Measurements from ENCODE around the gene CLCN6.

CLCN6 gene, protein sequence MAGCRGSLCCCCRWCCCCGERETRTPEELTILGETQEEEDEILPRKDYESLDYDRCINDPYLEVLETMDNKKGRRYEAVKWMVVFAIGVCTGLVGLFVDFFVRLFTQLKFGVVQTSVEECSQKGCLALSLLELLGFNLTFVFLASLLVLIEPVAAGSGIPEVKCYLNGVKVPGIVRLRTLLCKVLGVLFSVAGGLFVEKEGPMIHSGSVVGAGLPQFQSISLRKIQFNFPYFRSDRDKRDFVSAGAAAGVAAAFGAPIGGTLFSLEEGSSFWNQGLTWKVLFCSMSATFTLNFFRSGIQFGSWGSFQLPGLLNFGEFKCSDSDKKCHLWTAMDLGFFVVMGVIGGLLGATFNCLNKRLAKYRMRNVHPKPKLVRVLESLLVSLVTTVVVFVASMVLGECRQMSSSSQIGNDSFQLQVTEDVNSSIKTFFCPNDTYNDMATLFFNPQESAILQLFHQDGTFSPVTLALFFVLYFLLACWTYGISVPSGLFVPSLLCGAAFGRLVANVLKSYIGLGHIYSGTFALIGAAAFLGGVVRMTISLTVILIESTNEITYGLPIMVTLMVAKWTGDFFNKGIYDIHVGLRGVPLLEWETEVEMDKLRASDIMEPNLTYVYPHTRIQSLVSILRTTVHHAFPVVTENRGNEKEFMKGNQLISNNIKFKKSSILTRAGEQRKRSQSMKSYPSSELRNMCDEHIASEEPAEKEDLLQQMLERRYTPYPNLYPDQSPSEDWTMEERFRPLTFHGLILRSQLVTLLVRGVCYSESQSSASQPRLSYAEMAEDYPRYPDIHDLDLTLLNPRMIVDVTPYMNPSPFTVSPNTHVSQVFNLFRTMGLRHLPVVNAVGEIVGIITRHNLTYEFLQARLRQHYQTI

DNA sequence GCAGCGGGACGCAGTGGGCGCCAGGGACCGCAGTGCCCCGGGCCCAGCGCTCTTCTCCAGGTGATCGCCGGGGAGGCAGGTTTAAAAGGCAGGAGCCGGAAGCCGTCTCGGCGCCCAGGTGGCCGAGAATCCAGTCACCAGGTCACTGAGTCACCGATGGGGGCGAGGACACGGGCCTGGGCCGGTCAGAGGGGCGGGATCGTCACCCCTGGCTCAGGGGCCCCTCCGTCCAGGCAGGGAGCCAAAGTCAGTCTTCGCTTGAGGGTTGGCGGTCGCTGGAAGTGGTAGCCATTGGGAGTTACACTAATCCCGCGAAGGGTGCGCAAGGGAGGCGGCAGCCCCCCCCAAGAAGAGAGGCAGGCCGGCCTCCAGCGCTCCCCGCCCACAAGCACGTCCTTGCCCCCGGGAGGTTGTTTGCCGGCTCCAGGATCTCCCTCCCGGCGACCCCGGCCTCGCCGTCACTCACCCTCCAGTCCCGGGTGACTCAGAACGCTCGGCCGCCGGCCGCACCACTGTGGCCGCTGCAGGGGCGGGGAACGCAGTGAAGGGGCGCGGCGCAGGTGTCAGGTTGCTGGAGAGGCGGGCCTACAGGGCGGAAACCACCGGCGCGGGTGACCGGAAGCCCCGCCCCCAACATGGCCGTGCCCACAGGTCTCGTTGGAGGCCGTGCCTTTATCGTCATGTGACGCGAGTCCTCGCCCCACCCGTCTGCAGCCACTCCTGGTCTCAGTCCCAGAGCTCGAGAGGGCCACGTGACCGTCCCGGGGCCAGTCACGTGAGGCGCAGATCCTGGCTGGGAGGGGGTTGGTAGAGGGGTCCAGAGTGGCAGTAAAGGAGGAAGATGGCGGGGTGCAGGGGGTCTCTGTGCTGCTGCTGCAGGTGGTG lies at the start of gene CLCN6, which contains the start of gene MTHFR:
Gene CLCN6 (plus strand): TSS at position 770 of the 885 bp plus-strand sequence. CDS start 72 bp downstream, at position 842.
Gene MTHFR (minus strand): TSS at position 543 of the 885 bp plus-strand sequence. CDS start 2,848 bp downstream, outside the sequence.
- peak; percentile 99 for DNase-seq

DNA sequence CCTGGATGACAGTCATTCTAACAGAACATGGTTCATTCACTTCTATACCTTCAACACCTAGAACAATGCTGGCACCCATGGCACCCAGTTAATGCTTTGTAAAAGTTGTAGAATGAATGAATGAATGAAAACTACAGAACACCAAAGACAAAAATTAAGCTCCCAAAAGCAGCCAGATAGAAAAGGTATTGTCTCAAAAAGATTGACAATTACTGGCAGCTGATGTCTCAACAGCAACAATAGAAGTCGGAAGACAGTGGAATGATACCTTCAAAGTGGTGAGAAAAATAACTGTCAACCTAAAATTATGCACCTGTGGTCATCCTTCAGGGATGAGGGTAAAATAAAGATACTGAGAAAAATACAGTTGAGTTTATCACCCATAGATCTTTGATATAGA lies 48.9 kb upstream of the CLCN6 start:
- DNase-seq: no peak

DNA sequence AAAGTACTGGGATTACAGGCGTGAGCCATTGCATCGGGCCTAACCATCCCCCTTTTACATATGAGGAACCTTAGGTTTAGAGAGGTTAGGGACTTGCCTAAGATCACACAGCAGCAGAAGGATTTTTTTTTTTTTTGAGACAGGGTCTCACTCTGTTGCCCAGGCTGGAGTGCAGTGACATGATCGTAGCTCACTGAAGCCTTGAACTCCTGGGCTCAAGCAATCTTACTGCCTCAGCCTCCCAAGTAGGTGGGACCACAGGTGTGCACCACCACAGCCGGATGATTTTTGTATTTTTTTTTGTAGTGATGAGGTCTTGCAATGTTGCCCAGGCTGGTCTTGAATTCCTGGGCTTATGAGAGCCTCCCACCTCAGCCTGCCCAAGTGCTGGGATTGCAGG lies 46.2 kb upstream of the CLCN6 start:
- DNase-seq: no peak

DNA sequence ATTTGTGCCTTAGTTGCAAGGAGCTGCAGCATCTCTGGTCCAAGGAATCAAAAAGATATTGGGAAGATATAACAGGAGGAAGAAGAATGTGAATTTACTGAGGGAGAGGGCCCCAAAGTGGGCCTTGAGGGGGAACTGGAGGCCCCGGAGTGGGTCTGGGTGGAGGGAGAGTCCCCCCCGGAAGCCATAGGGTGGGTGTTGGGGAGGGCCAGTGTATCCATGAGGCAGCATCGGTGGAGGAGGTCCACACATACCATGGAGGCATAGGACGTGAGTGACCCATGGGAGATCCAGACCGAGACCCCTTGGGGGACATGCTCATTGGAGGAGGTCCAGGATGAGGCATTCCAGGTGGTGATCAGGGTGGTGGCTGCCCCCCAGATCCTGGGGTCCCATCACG lies 44.7 kb upstream of the CLCN6 start:
- no peak for DNase-seq

DNA sequence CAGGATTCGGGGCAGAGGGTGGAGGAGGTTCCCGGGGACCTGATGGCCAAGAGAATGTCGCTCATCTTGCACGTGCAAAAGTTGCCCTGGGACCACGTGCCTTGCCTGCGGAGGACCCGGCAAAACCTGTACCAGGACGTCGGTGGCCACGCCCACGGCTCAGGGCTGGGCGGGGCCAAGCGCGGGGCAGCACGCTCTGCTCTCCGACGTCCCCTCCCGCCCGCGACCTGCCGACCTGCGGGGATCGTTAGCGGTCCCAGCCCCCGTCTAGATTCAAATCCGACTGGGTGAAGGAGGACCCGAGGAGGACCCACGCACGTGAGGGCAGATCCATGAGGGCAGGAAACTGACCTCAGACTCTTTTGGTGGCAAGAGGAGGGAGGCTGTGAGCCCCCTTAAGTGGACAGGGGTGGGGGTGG lies 44.0 kb upstream of the CLCN6 start, which contains the start of gene C1orf167:
Gene C1orf167 (plus strand): TSS at position 206 of the 419 bp plus-strand sequence. CDS start 2,208 bp downstream, outside the sequence.
- no peak for DNase-seq

DNA sequence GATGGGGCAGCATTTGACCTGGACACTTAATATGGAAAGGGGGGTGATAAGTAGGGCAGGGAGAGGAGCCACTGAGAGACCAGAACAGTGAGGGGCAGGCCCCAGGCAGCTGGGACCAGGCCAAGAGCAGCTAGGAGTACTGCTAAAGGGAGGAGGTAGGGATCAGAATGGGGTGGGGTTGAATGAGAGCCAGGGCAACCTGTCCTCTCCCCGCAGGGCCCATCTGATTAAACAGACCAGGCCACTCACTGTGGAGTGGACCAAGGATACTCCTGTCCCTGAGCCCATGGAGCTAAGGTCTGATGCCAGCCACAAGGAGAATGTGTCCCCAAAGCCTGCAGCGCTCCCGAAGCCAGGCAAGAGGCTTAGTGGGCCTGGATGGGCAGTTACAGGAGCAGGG lies 41.9 kb upstream of the CLCN6 start:
- no peak for DNase-seq

DNA sequence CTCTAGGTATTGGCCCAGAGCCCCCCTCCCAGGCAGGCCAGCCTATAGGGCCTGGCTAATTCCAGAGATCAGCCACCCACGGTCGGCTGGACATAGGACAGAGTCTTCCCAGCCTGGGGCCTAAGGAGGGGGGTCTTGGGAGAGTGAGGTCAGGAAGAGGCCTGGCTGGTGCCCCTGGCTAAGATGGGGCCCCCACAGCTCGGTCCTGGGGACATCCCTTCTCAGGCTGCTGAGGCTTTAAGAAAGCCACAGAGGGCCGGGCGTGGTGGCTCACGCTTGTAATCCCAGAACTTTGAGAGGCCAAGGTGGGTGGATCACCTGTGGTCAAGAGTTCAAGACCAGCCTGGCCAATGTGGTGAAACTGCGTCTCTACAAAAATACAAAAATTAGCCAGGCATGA lies 41.5 kb upstream of the CLCN6 start:
- DNase-seq: no peak

DNA sequence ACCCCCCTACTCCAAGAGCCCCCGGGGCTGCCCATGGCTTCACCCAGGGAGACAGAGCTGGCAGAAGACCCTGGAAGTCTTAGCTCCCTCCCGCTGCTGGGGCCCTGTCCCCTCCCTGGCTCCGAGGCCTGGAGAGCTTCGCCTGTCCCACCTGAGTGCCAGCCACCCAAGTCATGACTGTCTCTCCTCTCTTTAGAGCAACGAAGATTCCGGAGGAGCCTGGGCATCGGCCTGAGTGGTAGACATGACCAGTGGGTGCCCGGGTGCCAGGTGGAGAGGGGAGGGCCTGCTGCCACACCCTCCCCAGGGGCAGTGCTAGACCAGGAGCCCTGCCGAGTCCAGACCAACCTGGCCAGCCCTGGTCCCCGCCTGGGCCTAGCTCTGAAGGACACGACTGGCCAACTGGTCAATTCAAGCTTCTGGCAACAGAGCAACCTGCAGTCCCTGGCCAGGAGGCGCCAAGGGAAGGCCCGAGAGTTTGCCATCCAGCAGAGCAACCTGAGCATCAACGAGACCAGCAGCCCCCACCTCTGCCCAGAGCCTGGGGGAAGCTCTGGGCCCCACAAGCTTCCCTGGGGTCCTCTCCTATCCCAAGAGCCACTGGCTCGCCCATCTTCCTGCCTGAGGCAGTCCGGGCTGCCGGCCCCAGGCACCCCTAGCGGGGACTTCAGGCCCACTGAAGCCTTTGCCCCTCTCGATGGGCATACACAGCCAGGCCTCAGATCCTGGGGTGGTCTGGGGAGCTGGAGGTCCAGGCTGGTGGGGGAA lies 40.1 kb upstream of the CLCN6 start:
- no peak for DNase-seq

DNA sequence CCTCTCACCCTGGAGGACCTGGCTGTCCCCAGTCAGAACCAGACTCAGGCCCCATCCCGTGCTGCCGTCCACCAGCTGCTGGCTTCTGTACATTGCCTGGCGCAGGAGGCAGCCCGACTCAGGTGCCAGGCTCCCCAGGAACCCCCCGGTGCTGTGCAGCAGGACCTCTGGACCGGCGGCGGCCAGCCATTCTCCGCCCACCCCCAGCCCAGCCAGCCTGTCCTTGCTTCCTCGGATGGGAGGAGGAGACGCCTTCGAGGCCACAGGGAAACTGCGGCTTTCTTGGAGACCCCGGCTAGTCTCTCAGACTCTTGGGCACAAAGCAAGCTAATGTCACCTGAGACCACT lies 39.6 kb upstream of the CLCN6 start:
- DNase-seq: no peak

DNA sequence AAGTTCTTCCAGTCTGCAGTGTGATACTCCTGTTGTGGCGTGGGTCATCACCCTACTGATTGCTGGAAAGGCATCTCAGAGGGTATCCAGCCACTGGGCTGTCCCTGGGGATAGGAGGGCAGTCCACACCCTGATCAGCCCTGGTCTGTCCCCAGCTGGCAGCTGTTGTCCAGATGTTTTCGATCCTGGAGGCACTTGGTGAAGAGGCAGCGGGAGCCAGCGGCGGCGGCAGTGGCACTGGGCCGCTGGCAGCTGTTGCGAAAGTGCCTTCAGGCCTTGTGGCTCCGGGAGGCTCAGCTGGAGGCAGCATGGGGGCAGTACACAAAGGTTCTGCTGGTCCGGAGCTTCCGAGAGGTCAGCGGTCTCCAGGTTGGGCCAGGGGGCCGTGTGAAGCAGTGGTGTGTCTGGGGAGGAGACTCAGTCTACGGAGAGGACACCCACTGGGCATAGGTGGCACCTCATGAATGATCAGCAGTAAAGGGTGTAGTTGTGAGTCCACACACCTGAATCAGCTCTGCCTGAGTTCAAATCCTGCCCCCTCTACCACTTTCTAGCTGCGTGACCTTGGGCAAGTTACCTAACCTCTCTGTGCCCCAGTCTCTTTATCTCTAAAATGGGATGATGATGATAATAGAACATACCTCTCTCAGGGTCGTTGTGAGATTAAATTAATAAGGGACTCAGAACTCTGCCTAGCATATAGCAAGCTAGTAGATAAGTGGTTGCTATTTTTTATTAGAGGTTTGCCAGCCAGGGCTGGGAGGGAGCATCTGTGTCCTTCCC lies 37.9 kb upstream of the CLCN6 start:
- DNase-seq: no peak

DNA sequence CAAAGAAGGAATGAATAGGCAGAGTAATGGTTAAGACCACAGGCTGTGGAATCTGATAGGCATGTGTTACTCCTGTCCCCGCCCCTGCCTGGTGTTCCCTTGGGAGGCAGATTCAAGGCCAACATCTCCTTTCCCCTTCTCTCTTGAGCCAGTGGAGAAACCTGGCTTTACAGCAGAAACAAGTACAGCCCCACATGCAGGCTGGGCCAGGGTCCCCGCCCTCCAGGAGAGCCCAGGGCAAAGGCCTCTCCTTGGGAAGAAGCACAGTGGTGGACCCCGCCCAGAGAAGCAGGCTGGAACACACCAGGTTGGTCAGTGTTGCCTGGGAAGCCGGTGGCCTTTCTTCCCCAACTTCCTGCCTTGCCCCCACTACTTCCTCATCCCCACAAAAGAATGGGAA lies 37.2 kb upstream of the CLCN6 start:
- no peak for DNase-seq

DNA sequence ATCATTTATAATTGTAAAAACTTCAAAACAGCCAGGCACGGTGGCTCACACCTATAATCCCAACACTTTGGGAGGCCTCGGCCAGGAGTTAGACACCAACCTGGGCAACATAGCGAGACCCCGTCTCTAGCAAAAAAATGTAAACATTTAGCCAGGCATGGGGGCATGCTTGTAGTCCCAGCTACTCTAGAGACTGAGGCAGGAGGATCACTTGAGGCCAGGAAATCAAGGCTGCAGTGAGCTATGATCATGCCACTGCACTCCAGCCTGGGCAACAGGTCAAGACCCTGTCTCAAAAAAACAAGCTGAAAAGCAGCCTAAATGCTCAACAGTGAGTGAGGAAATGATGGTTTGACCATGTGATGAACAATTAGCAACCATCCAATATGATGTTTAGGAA lies 36.7 kb upstream of the CLCN6 start:
- DNase-seq: no peak

DNA sequence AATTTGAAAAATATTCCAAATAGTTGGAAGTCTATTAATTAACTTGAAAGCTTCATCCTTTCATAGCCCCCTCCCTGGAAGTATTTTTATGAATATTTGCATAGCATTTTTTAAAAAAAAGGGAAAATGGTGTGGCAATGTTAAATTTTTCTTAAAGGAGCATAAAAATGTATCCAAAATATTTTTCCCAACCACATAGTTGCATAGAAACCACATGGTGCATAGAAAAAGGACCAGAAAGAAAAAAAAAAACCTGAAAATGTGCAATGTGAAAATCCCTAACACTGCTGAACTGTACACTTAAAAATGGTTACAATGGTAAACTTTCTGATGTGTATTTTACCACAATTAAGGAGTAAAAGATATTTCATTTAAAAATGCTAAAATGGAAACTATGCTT lies 36.0 kb upstream of the CLCN6 start:
- DNase-seq: no peak

DNA sequence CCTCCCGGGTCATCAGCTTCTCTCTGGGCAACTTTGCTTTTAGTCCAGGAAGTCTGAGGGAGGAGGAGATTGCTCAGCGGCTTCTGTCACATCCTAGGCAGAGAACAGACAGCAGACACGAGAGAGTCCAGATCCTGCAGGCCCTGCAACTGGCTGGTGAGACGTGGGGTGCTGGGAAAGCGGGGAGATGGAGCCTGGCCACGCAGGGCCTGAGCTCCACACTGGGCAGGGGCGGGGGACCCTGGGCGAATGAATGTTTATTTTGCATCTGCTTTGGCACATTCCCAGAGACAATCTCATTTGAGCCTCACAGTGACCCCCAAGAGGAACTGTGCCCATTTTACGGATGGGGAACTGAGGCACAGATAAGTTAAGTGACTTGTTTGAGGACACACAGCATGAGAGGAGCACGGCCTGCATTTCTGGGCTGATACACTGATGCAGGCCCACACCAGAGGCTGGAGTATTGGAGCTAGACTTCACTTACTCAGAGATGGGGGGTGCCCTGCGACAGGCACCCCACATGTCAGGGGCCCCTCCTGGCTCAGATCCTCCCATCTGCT lies 34.4 kb upstream of the CLCN6 start:
- DNase-seq: no peak

DNA sequence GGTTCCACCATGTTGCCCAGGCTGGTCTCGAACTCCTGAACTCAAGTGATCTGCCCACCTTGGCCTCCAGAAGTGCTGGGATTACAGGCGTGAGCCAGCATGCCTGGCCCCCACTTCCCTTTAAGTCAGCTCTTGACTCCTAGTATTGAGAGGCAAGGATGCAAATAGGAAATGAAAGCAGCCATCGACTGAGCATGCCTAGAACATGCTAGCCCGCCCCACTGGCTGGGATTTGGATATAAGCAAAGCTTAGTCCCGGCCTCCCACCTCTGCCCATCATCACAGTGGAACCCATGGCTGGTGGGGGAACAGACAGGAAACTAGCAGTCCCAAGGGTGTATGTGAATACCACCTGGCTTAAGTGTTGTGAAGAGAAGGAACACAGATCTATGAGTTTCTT lies 33.5 kb upstream of the CLCN6 start:
- DNase-seq: no peak

DNA sequence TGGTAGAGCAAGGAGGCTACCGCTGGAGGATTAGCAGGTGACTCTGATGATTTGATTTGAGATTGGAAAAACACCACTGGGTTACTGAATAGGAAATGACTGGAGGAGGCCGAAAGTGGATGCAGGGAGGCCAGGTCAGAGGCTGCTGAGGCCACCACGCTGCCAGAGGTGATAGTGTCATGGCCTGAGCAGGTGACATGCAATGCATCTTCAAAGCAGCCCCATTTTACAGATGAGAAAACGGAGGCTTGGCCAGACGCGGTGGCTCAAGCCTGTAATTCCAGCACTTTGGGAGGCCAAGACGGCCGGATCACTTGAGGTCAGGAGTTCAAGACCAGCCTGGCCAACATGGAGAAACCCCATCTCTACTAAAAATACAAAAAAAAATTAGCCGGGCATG lies 31.2 kb upstream of the CLCN6 start:
- no peak for DNase-seq

DNA sequence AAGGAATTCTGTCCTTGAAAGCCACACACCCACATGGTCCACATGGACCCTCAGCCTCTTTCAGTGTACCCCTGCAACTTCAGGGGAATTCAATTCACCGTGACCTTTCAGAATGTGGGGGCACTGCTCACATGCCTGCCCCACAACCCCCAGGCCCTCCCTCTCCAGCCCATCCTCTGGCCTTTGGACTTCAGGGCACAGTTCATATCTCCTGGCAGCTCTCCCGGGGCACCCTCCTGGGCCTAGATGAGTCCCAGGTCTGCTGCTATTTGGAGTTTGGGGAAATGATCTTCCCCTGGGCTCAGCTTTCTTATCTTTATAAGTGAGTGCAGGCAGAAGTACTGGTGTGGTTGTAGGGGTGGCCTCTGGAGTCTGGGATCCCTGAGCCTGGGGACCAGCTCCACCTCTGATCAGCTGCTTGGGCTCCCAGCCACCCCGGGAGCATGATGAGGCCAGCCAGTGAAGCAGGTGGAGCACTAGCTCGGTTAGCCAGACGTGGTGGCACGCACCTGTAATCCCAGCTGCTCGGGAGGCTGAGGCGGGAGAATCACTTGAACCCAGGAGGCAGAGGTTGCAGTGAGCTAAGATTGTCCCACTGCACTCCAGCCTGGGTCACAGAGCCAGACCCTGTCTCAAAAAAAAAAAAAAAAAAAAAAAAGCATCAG lies 28.2 kb upstream of the CLCN6 start:
- no peak for DNase-seq

DNA sequence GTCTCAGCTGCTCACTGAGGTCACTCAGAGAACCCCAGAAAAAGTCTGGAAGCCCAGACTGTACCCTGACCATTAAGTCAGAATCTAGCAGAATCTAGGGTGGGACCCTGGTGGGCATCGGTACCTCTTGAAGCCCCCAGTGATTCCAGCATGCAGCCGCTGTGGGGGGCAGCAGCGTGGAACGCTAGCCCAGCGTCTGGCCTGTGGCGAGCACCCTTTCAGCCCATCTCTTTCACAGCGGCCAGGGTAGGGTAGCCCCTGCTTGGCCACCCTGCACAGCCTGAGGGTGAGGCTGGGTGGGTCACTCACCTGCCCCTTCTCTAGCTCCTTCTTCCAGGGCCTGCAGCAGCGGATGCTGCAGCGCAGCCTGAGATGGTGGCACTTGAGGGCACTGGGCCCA lies 27.7 kb upstream of the CLCN6 start:
- no peak for DNase-seq

DNA sequence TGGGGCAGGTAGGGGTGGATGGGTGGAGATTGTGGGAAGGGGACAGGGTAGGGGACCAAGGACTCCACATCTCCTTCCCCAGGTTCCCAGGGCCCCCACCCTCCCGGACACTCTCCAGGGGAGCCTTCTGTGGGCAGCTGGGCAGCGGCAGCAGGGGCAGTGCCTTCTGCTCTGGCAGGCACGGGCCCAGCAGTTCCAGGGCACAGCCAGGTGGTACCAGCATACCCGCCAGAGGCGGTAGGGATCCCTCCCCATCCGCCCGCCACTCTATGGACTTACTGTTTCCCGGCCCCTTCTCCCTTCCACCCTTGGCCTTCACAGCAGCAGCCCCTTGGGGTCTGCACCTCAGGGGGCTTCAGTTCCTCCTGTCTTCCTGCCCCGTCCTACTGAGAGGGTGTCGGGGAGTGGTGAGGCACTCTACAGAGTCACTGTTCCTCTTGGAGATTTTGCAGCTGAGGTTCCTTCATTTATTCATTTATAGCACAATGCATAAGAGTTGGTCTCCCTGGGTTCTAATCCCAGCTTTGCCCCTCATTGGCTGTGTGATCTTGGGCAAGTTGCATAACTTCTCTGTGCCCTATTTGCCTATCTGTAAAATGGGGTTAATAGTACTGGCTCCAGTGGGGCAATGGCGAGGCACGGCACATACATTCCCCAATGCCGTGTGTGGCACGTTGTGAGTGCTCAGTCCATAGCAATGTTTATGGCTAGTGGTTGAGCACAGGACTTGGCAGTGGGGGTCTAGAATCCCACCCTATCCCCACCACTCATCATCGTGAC lies 27.0 kb upstream of the CLCN6 start:
- no peak for DNase-seq
